ENCODE measurements around the gene TTC21A. TPM values are rescaled to one million over a fixed set of nuclear protein-coding genes. Genes with fewer than 3 reads are reported as not detected.

The TTC21A gene
- total RNA-seq, 2 experiments from 2014 or later, result 1.5 to 1.6 TPM

- no peaks in the 10 kb centered on the region for H3K36me3 Mint-ChIP-seq (ENCODE audit: low read depth)
- intact Hi-C loops (cut with micrococcal nuclease), result loop anchor here (1.0 to 2.0 kb wide), 2 partner anchors 72 to 101 kb away; no protein-coding TSS in a partner anchor
- no peaks in the 10 kb centered on the region for H3K27me3 Mint-ChIP-seq (ENCODE audit: low read depth)
- peak overlapping the region; percentile 14 for H3K27ac Mint-ChIP-seq
- CTCF ChIA-PET, result interaction anchor here (0.9 to 9.6 kb wide), 5 partner anchors 19 to 269 kb away, joined by 3 to 111 read pairs (median 7); no protein-coding TSS in a partner anchor
- H3K4me3 Mint-ChIP-seq, result peak overlapping the region; percentile 83
- peak; percentile 20 for DNase-seq
- no peaks in the 10 kb centered on the region for H3K9me3 Mint-ChIP-seq
- peaks cover 38% of the 10 kb centered on the region for H3K4me1 Mint-ChIP-seq (ENCODE audit: low read depth)
Observed at GRCh38 chr3:39108200-39108710, 775 bp downstream of the TTC21A start.

- no peaks in the 10 kb centered on the region for H3K36me3 Mint-ChIP-seq (ENCODE audit: low read depth)
- DNase-seq, result no peak
- no peaks in the 10 kb centered on the region for H3K9me3 Mint-ChIP-seq
- H3K4me3 Mint-ChIP-seq, result no peak overlapping the region
- H3K27me3 Mint-ChIP-seq (ENCODE audit: low read depth), result no peaks in the 10 kb centered on the region
- peaks cover 34% of the 10 kb centered on the region for H3K4me1 Mint-ChIP-seq (ENCODE audit: low read depth)
- H3K27ac Mint-ChIP-seq, result no peak overlapping the region
- intact Hi-C loops (cut with micrococcal nuclease), result loop anchor here (2.0 kb wide), 1 partner anchor 100 kb away; no protein-coding TSS in a partner anchor
- CTCF ChIA-PET, result interaction anchor here (1.2 to 9.6 kb wide), 3 partner anchors 18 to 181 kb away, joined by 3 to 111 read pairs (median 7); no protein-coding TSS in a partner anchor
Observed at GRCh38 chr3:39109086-39109485, 1.6 kb downstream of the TTC21A start.

GRCh38 chr3:39110041-39110639, 2.7 kb downstream of the TTC21A start:
- H3K36me3 Mint-ChIP-seq (ENCODE audit: low read depth), result no peaks in the 10 kb centered on the region
- H3K27ac Mint-ChIP-seq, result no peak overlapping the region
- DNase-seq, result no peak
- H3K4me3 Mint-ChIP-seq, result no peak overlapping the region
- CTCF ChIA-PET, result interaction anchor here (9.6 kb wide), 1 partner anchor 180 kb away, joined by 111 read pairs; no protein-coding TSS in a partner anchor
- intact Hi-C loops (cut with micrococcal nuclease), result no loop called here
- peaks cover 30% of the 10 kb centered on the region for H3K4me1 Mint-ChIP-seq (ENCODE audit: low read depth)
- H3K9me3 Mint-ChIP-seq, result no peaks in the 10 kb centered on the region
- H3K27me3 Mint-ChIP-seq (ENCODE audit: low read depth), result no peaks in the 10 kb centered on the region

- CTCF ChIA-PET, result no interaction called here
- no peaks in the 10 kb centered on the region for H3K36me3 Mint-ChIP-seq (ENCODE audit: low read depth)
- no peak for DNase-seq
- intact Hi-C loops (cut with micrococcal nuclease), result no loop called here
- H3K4me3 Mint-ChIP-seq, result no peak overlapping the region
- no peak overlapping the region for H3K27ac Mint-ChIP-seq
- H3K9me3 Mint-ChIP-seq, result no peaks in the 10 kb centered on the region
- H3K27me3 Mint-ChIP-seq (ENCODE audit: low read depth), result no peaks in the 10 kb centered on the region
- H3K4me1 Mint-ChIP-seq (ENCODE audit: low read depth), result peaks cover 13% of the 10 kb centered on the region
Observed at GRCh38 chr3:39112113-39112512, 4.6 kb downstream of the TTC21A start.

DNA sequence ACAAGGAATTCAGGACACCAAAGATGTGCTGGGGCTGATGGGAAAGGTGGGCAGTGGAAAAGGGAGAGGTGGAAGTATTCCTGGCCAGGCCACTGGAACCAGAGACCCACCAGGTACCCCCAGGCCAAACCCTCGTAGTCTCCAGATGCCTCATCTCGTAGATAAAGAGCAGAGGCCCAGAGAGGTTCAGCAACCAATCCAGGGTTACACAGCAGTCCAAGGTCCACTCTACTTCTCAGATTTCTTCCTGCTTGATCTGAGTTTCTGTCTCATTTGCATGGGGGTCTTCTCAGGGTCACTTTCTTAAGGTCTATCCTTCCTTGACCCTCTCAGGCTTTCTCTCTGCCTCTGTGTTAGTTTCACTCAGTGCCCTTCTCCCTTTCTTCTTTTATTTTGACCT, 5.1 kb downstream of the TTC21A start:
- H3K4me1 Mint-ChIP-seq (ENCODE audit: low read depth), result peaks cover 13% of the 10 kb centered on the region
- DNase-seq, result no peak
- H3K9me3 Mint-ChIP-seq, result no peaks in the 10 kb centered on the region
- CTCF ChIA-PET, result no interaction called here
- H3K36me3 Mint-ChIP-seq (ENCODE audit: low read depth), result no peaks in the 10 kb centered on the region
- H3K27ac Mint-ChIP-seq, result no peak overlapping the region
- no peak overlapping the region for H3K4me3 Mint-ChIP-seq
- no peaks in the 10 kb centered on the region for H3K27me3 Mint-ChIP-seq (ENCODE audit: low read depth)
- intact Hi-C loops (cut with micrococcal nuclease), result no loop called here

DNA sequence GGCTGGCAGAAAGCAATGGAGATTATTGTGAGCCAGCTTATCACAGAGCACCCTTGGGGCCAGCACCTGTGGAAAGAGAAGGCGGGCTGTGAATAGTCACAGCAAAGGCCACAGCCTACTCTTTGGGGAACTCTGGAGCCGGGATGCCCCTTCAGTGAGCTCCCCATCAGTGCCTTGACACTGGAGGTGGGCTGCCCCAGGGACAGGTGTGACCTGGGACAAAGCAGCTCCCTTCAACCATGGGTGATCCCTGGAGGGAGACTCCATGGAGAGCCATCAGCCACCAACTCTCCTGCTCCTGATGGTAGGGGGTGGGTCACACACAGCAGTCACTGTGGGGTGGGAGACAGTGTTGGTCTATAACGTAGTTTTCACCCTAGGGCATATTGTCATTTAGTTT, 5.8 kb downstream of the TTC21A start:
- intact Hi-C loops (cut with micrococcal nuclease), result no loop called here
- CTCF ChIA-PET, result no interaction called here
- peaks cover 5% of the 10 kb centered on the region for H3K4me1 Mint-ChIP-seq (ENCODE audit: low read depth)
- H3K36me3 Mint-ChIP-seq (ENCODE audit: low read depth), result no peaks in the 10 kb centered on the region
- no peak for DNase-seq
- no peaks in the 10 kb centered on the region for H3K9me3 Mint-ChIP-seq
- no peaks in the 10 kb centered on the region for H3K27me3 Mint-ChIP-seq (ENCODE audit: low read depth)
- no peak overlapping the region for H3K27ac Mint-ChIP-seq
- H3K4me3 Mint-ChIP-seq, result no peak overlapping the region

GRCh38 chr3:39114456-39114855, 7.0 kb downstream of the TTC21A start:
- no peaks in the 10 kb centered on the region for H3K27me3 Mint-ChIP-seq (ENCODE audit: low read depth)
- no peaks in the 10 kb centered on the region for H3K36me3 Mint-ChIP-seq (ENCODE audit: low read depth)
- intact Hi-C loops (cut with micrococcal nuclease), result no loop called here
- H3K9me3 Mint-ChIP-seq, result no peaks in the 10 kb centered on the region
- DNase-seq, result no peak
- no peak overlapping the region for H3K4me3 Mint-ChIP-seq
- no peaks in the 10 kb centered on the region for H3K4me1 Mint-ChIP-seq (ENCODE audit: low read depth)
- CTCF ChIA-PET, result interaction anchor here (0.6 to 1.8 kb wide), 2 partner anchors 54 to 174 kb away, joined by 3 to 5 read pairs; no protein-coding TSS in a partner anchor
- H3K27ac Mint-ChIP-seq, result no peak overlapping the region

- Mint-ChIP-seq H3K36me3 (ENCODE audit: low read depth) (no peaks in the 10 kb centered on the region), H3K4me3 (no peak overlapping the region), H3K27me3 (ENCODE audit: low read depth) (no peaks in the 10 kb centered on the region), H3K27ac (no peak overlapping the region), H3K4me1 (ENCODE audit: low read depth) (no peaks in the 10 kb centered on the region), H3K9me3 (no peaks in the 10 kb centered on the region)
- no peak for DNase-seq
- intact Hi-C loops (cut with micrococcal nuclease), result no loop called here
- CTCF ChIA-PET, result interaction anchor here (0.6 to 2.4 kb wide), 6 partner anchors 11 to 262 kb away, joined by 3 to 11 read pairs (median 4); no protein-coding TSS in a partner anchor
Observed at GRCh38 chr3:39115870-39116269, 8.4 kb downstream of the TTC21A start.

DNA sequence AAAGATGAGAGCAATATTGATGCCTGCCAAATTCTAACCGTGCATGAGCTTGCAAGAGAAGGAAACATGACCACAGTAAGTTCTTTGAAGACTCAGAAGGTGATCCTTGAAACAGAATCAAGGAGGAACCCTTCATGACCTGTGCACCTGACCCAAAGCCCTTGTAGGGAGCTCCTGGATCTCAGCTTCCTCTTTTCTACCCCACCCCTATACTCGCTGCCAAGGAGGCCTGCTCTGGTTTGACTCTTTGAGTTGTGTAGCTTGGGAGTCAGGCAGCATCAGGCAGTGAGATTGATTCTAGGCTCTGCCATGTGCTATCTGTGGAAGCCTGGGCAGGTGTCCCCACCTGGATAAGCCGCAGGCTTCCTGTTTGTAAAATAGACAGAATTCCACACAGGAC, 10.6 kb downstream of the TTC21A start:
- CTCF ChIA-PET, result interaction anchor here (1.0 to 2.4 kb wide), 5 partner anchors 9 to 174 kb away, joined by 3 to 11 read pairs (median 6); no protein-coding TSS in a partner anchor
- intact Hi-C loops (cut with micrococcal nuclease), result no loop called here
- Mint-ChIP-seq H3K4me1 (ENCODE audit: low read depth) (no peaks in the 10 kb centered on the region), H3K27me3 (ENCODE audit: low read depth) (no peaks in the 10 kb centered on the region), H3K9me3 (no peaks in the 10 kb centered on the region), H3K27ac (no peak overlapping the region), H3K4me3 (no peak overlapping the region), H3K36me3 (ENCODE audit: low read depth) (no peaks in the 10 kb centered on the region)
- no peak for DNase-seq

DNA sequence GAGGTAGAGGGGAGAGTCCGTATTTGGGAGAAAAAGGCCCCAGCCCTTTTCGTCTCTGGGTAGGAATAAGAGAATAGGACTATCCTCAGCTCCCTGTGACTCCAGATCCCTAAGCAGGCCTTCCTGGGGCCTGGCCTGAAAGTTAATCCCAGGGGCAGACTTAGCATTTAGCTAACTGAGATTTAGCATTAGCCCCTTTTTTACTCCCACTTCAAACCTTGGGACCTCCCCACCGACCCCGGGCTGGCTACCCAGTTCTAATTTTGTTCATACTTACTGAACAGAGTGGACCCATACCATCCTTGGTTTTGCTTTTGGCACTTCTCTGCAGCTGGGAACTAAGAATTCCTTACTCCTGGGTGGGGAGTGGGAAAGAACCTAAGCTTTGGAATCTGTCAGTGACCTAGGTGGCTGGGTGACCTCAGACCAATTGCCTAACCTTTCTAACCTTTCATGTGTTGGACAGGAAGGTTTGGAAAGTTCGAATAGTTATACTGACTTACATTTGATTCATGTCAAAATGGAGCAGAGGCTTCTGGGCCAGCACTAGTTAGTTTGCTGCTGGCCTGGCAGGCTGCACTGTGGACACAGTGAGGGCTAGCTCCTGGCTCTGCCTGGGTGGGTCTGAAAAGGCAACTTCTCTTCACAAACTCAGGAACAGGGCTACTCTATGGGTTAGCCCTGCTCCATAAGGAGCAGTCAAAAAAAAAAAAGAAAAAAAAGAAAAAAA, 11.6 kb downstream of the TTC21A start:
- CTCF ChIA-PET, result interaction anchor here (0.6 to 1.6 kb wide), 4 partner anchors 9 to 173 kb away, joined by 3 to 9 read pairs (median 4); no protein-coding TSS in a partner anchor
- Mint-ChIP-seq H3K4me3 (no peak overlapping the region), H3K27me3 (ENCODE audit: low read depth) (no peaks in the 10 kb centered on the region), H3K4me1 (ENCODE audit: low read depth) (no peaks in the 10 kb centered on the region), H3K27ac (no peak overlapping the region), H3K36me3 (ENCODE audit: low read depth) (no peaks in the 10 kb centered on the region), H3K9me3 (no peaks in the 10 kb centered on the region)
- intact Hi-C loops (cut with micrococcal nuclease), result no loop called here
- DNase-seq, result no peak

- CTCF ChIA-PET, result interaction anchor here (9.3 kb wide), 1 partner anchor 168 kb away, joined by 169 read pairs; no protein-coding TSS in a partner anchor
- H3K9me3 Mint-ChIP-seq, result no peaks in the 10 kb centered on the region
- no peak overlapping the region for H3K4me3 Mint-ChIP-seq
- peaks cover under 1% of the 10 kb centered on the region for H3K4me1 Mint-ChIP-seq (ENCODE audit: low read depth)
- no peak overlapping the region for H3K27ac Mint-ChIP-seq
- H3K27me3 Mint-ChIP-seq (ENCODE audit: low read depth), result no peaks in the 10 kb centered on the region
- no peak for DNase-seq
- intact Hi-C loops (cut with micrococcal nuclease), result no loop called here
- no peaks in the 10 kb centered on the region for H3K36me3 Mint-ChIP-seq (ENCODE audit: low read depth)
Observed at GRCh38 chr3:39121621-39122020, 14.1 kb downstream of the TTC21A start.

DNA sequence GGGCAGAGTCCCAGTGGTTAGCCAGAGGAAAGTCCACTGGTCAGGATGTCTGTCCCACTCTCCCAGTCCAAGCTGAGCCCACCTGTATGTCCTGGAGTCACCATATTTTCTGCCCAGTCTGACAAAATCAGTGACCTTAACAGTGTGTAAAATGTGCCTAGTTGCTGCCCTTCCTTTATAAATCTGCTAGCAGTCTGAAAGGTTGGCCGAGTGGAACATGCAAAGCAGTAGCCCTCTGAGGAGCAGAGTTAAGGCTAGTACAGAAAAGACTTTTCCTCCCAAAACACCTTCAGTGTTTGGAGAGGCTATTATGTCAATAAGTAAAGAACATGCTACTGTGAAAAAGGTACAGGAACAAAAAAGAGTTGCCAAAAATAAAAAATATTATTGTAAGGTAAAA, 15.3 kb downstream of the TTC21A start:
- Mint-ChIP-seq H3K27me3 (ENCODE audit: low read depth) (no peaks in the 10 kb centered on the region), H3K9me3 (no peaks in the 10 kb centered on the region)
- DNase-seq, result no peak

More for the DNA sequence above, 15.3 kb downstream of the TTC21A start:
- no peak overlapping the region for H3K4me3 Mint-ChIP-seq
- intact Hi-C loops (cut with micrococcal nuclease), result no loop called here
- CTCF ChIA-PET, result interaction anchor here (9.3 kb wide), 1 partner anchor 167 kb away, joined by 169 read pairs; no protein-coding TSS in a partner anchor
- H3K27ac Mint-ChIP-seq, result no peak overlapping the region
- peaks cover 11% of the 10 kb centered on the region for H3K4me1 Mint-ChIP-seq (ENCODE audit: low read depth)
- no peaks in the 10 kb centered on the region for H3K36me3 Mint-ChIP-seq (ENCODE audit: low read depth)

Measured in activated naive CD4-positive, alpha-beta T cell treated with anti-CD3 and anti-CD28 coated beads for 36 hours (primary cell).